Cardiac muscle cell (in vitro differentiated cells and primary cell): ENCODE measurements around the gene KIRREL3. TPM values are rescaled to one million over a fixed set of nuclear protein-coding genes. Genes with fewer than 3 reads are reported as not detected.

Experiments
- DNase-seq, 2 donors: peaks; one replicate each; pipeline versions ENCODE4 v3.0.0 to v3.0.0-alpha.2; 2010 to 2017; ENCODE audit warnings: low read depth in 1 of 2, low spot score in 1 of 2
- H3K27ac ChIP-seq: fragments of 200-600 bp; sonication (generic); 2 replicates; pipeline ENCODE4 v1.5.1; 2016
- H3K27me3 ChIP-seq: fragments of 200-600 bp; sonication (generic); 2 replicates; pipeline ENCODE4 v1.6.0; 2016; ENCODE audit warnings: control low read depth
- H3K36me3 ChIP-seq: fragments of 200-600 bp; sonication (generic); 2 replicates; pipeline ENCODE4 v1.5.1; 2016; ENCODE audit warnings: control low read depth
- H3K4me1 ChIP-seq: fragments of 200-600 bp; sonication (generic); 2 replicates; pipeline ENCODE4 v1.8.1; 2017; ENCODE audit warnings: low read depth, mild to moderate bottlenecking, mixed run types
- H3K4me3 ChIP-seq: fragments of 200-600 bp; sonication (generic); 2 replicates; pipeline ENCODE4 v1.5.1; 2016; ENCODE audit warnings: mild to moderate bottlenecking
- H3K9me3 ChIP-seq: fragments of 200-600 bp; sonication (generic); 2 replicates; pipeline ENCODE4 v1.5.1; 2017; ENCODE audit warnings: low read depth, mild to moderate bottlenecking, control low read depth
- polyA plus RNA-seq: library from polyadenylated mRNA; unstranded; fragments of >200 nt; fragmentation: Nextera tagmentation; extraction: Ambion mirVana; gene quantifications from 2 replicates; pipeline ENCODE4 v1.2.1, GENCODE V29; 2016
- total RNA-seq: library from RNA; depleted of rRNA; stranded (reverse); fragments of >200 nt; gene quantifications from 2 replicates; pipeline ENCODE4 v1.2.3, GENCODE V29; 2016
- TF ChIP-seq, protein P1 (sequence below): IDR thresholded peaks from 2 replicates; pipeline ENCODE4 v1.5.1; 2012; ENCODE audit warnings: low read depth, mild to moderate bottlenecking, low read length

KIRREL3 gene
- total and polyA plus RNA-seq, 2 experiments from 2014 or later = 0.12 to 0.89 TPM

DNA sequence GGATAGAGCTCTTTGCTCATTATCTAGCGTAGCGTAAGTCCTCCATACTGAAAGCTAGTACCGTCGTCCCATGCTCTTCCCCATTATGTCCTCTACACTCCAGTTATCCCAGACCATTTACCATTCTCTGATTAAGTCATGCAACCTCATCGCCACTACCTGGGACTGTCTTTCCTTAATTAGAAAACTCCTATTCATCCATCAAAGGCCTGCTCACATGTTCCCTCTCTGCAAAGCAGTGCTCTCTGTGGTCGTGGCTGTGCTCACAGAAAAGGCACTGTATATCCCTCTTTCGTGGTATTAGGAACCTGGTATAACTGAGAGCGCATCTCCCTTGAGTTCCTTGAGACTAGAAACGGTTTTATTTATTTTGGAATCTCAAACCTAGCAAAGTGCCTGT lies 253.3 kb downstream of the KIRREL3 start:
- H3K9me3 ChIP-seq = no peaks in the 10 kb centered on the region
- TF ChIP-seq, protein P1, sequence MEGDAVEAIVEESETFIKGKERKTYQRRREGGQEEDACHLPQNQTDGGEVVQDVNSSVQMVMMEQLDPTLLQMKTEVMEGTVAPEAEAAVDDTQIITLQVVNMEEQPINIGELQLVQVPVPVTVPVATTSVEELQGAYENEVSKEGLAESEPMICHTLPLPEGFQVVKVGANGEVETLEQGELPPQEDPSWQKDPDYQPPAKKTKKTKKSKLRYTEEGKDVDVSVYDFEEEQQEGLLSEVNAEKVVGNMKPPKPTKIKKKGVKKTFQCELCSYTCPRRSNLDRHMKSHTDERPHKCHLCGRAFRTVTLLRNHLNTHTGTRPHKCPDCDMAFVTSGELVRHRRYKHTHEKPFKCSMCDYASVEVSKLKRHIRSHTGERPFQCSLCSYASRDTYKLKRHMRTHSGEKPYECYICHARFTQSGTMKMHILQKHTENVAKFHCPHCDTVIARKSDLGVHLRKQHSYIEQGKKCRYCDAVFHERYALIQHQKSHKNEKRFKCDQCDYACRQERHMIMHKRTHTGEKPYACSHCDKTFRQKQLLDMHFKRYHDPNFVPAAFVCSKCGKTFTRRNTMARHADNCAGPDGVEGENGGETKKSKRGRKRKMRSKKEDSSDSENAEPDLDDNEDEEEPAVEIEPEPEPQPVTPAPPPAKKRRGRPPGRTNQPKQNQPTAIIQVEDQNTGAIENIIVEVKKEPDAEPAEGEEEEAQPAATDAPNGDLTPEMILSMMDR = no peak
- no peak overlapping the region for H3K4me3 ChIP-seq
- no peaks in the 10 kb centered on the region for H3K4me1 ChIP-seq
- no peaks in the 10 kb centered on the region for H3K27me3 ChIP-seq
- H3K36me3 ChIP-seq = no peaks in the 10 kb centered on the region
- no peak for DNase-seq
- H3K27ac ChIP-seq = no peak overlapping the region

DNA sequence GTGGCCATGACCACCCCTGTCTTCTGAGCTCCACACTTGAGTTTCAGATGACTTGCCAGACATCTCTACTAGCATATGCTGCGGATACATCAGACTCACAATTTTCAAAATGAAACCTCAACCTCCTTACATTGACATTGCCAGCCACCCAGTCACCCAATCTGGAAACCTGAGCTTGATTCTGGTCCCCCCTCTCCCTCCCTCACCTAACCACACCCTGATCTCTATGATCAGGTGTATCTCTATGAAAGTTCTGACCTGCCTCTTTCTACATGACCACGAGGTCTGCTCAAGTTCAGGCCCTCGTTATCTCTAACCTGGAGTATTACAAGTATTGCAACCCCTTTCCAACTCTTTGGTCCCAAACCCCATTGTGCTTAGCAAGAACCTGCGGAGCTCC lies 254.1 kb downstream of the KIRREL3 start:
- H3K4me3 ChIP-seq = no peak overlapping the region
- no peaks in the 10 kb centered on the region for H3K4me1 ChIP-seq
- no peak overlapping the region for H3K27ac ChIP-seq
- no peak for DNase-seq
- TF ChIP-seq, protein P1 = no peak
- H3K27me3 ChIP-seq = no peaks in the 10 kb centered on the region
- no peaks in the 10 kb centered on the region for H3K36me3 ChIP-seq
- H3K9me3 ChIP-seq = no peaks in the 10 kb centered on the region

DNA sequence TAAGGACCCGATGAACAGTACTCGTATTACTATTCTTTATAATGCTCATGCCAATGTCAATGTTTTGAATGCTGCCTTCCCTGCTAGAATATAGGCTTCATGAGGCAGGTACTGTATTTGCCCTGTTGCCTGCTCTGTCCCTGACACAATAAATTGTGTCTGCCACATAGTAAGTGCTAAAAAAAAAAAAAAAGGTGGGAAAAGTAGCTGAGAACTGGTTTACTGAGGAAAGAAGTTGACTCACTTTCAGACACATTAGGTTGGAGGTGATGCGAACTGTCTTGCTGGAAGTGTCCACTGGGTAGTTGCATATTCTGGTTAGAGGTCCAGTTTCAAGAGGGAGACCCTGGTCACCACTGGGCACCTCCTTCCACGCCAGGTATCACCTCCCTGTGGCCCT lies 255.9 kb downstream of the KIRREL3 start:
- DNase-seq = no peak
- H3K9me3 ChIP-seq = no peaks in the 10 kb centered on the region
- H3K36me3 ChIP-seq = no peaks in the 10 kb centered on the region
- H3K27me3 ChIP-seq = no peaks in the 10 kb centered on the region
- no peak overlapping the region for H3K27ac ChIP-seq
- TF ChIP-seq, protein P1 = no peak
- H3K4me1 ChIP-seq = no peaks in the 10 kb centered on the region
- H3K4me3 ChIP-seq = no peak overlapping the region

DNA sequence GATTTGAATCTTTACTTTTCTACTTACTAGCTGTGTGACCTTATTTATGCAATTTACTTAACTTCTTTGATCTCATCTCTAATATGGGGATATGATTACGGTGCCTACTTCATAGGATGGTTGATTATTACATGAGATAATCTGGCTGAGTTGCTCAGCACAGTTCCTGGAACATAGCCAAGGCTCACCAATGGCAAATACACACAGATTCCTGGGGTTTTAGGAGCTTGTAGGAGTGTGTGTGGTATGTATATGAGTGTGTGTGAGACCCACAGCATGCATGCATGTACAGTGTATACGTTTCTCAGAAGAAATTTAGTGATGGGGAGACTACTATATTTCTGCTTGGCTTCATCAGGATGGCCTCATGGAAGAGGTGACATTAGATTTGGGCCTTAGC lies 256.9 kb downstream of the KIRREL3 start:
- no peaks in the 10 kb centered on the region for H3K9me3 ChIP-seq
- no peaks in the 10 kb centered on the region for H3K36me3 ChIP-seq
- no peak for DNase-seq
- TF ChIP-seq, protein P1 = no peak
- no peaks in the 10 kb centered on the region for H3K27me3 ChIP-seq
- no peak overlapping the region for H3K27ac ChIP-seq
- H3K4me3 ChIP-seq = no peak overlapping the region
- no peaks in the 10 kb centered on the region for H3K4me1 ChIP-seq

DNA sequence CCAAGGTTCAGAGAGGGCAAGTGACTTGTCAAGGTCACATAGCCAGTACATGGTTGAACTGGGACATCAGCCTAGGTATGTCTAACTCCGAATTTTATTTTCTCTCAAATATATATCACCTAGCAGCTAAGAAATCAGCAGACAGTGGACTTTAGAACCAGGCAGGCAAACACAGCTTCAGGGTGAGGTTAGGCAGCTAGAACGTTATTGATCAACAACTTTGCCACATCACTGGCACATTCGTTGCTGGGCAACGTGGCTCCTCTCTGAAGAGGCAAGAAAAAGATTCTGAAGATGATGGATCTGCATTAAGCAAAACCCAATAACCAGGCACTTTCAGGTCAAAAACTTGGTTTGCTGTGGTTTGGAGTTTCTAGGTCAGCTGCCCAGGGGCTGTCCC lies 258.0 kb downstream of the KIRREL3 start:
- H3K4me3 ChIP-seq = no peak overlapping the region
- H3K9me3 ChIP-seq = no peaks in the 10 kb centered on the region
- no peaks in the 10 kb centered on the region for H3K36me3 ChIP-seq
- no peak overlapping the region for H3K27ac ChIP-seq
- TF ChIP-seq, protein P1 = no peak
- no peak for DNase-seq
- no peaks in the 10 kb centered on the region for H3K4me1 ChIP-seq
- no peaks in the 10 kb centered on the region for H3K27me3 ChIP-seq

- TF ChIP-seq, protein P1 = no peak
- DNase-seq = no peak
- no peak overlapping the region for H3K27ac ChIP-seq
- H3K27me3 ChIP-seq = no peaks in the 10 kb centered on the region
- H3K4me3 ChIP-seq = no peak overlapping the region
- H3K4me1 ChIP-seq = no peaks in the 10 kb centered on the region
- H3K9me3 ChIP-seq = no peaks in the 10 kb centered on the region
- H3K36me3 ChIP-seq = no peaks in the 10 kb centered on the region
Observed at GRCh38 chr11:126740846-126741245, 259.7 kb downstream of the KIRREL3 start.
